ENCODE results near the gene BACH2. TPM values are rescaled to one million over a fixed set of nuclear protein-coding genes. Genes with fewer than 3 reads are reported as not detected.

BACH2 gene
- total RNA-seq, 1 donor from 2014 or later, result 7.8 TPM

GRCh38 chr6:90319979-90320685, 23.5 kb upstream of the BACH2 start:
- no peaks in the 10 kb centered on the region for H3K9me3 Mint-ChIP-seq (ENCODE audit: low read depth)
- H3K36me3 Mint-ChIP-seq (ENCODE audit: low read depth), result no peaks in the 10 kb centered on the region
- H3K27me3 Mint-ChIP-seq (ENCODE audit: low read depth), result peaks cover 2% of the 10 kb centered on the region
- no peak overlapping the region for H3K4me3 Mint-ChIP-seq (ENCODE audit: unreplicated experiment)
- TF ChIP-seq CTCF (IDR thresholded peaks at IDR 0.05), result no peak
- no peak overlapping the region for H3K27ac Mint-ChIP-seq (ENCODE audit: unreplicated experiment)
- no peaks in the 10 kb centered on the region for H3K4me1 Mint-ChIP-seq (ENCODE audit: low read depth)
- no peak for DNase-seq (ENCODE audit: low spot score)

GRCh38 chr6:90319044-90319443, 22.4 kb upstream of the BACH2 start:
- Mint-ChIP-seq H3K36me3 (ENCODE audit: low read depth) (no peaks in the 10 kb centered on the region), H3K4me1 (ENCODE audit: low read depth) (no peaks in the 10 kb centered on the region), H3K27me3 (ENCODE audit: low read depth) (peaks cover 8% of the 10 kb centered on the region), H3K4me3 (ENCODE audit: unreplicated experiment) (no peak overlapping the region), H3K9me3 (ENCODE audit: low read depth) (no peaks in the 10 kb centered on the region), H3K27ac (ENCODE audit: unreplicated experiment) (no peak overlapping the region)
- no peak for TF ChIP-seq CTCF (IDR thresholded peaks at IDR 0.05)
- no peak for DNase-seq (ENCODE audit: low spot score)

GRCh38 chr6:90315986-90316385, 19.3 kb upstream of the BACH2 start:
- no peaks in the 10 kb centered on the region for H3K4me1 Mint-ChIP-seq (ENCODE audit: low read depth)
- no peaks in the 10 kb centered on the region for H3K9me3 Mint-ChIP-seq (ENCODE audit: low read depth)
- DNase-seq (ENCODE audit: low spot score), result no peak
- H3K36me3 Mint-ChIP-seq (ENCODE audit: low read depth), result no peaks in the 10 kb centered on the region
- H3K4me3 Mint-ChIP-seq (ENCODE audit: unreplicated experiment), result no peak overlapping the region
- no peak overlapping the region for H3K27ac Mint-ChIP-seq (ENCODE audit: unreplicated experiment)
- no peak for TF ChIP-seq CTCF (IDR thresholded peaks at IDR 0.05)
- H3K27me3 Mint-ChIP-seq (ENCODE audit: low read depth), result peaks cover 13% of the 10 kb centered on the region

GRCh38 chr6:90315354-90315950, 18.8 kb upstream of the BACH2 start:
- Mint-ChIP-seq H3K36me3 (ENCODE audit: low read depth) (no peaks in the 10 kb centered on the region), H3K4me1 (ENCODE audit: low read depth) (no peaks in the 10 kb centered on the region), H3K4me3 (ENCODE audit: unreplicated experiment) (no peak overlapping the region), H3K9me3 (ENCODE audit: low read depth) (no peaks in the 10 kb centered on the region), H3K27me3 (ENCODE audit: low read depth) (peaks cover 16% of the 10 kb centered on the region), H3K27ac (ENCODE audit: unreplicated experiment) (no peak overlapping the region)
- no peak for TF ChIP-seq CTCF (IDR thresholded peaks at IDR 0.05)
- DNase-seq (ENCODE audit: low spot score), result no peak

- Mint-ChIP-seq H3K4me3 (ENCODE audit: unreplicated experiment) (no peak overlapping the region), H3K36me3 (ENCODE audit: low read depth) (no peaks in the 10 kb centered on the region), H3K9me3 (ENCODE audit: low read depth) (no peaks in the 10 kb centered on the region), H3K4me1 (ENCODE audit: low read depth) (no peaks in the 10 kb centered on the region), H3K27me3 (ENCODE audit: low read depth) (peaks cover 18% of the 10 kb centered on the region), H3K27ac (ENCODE audit: unreplicated experiment) (no peak overlapping the region)
- DNase-seq (ENCODE audit: low spot score), result no peak
- TF ChIP-seq CTCF (IDR thresholded peaks at IDR 0.05), result no peak
Measured at GRCh38 chr6:90314514-90314913, 17.9 kb upstream of the BACH2 start.

Data from chondrocyte (in vitro differentiated cells).